ENCODE measurements around the gene KIF25.

- TF ChIP-seq CTCF (conservative IDR thresholded peaks at IDR 0.05; ENCODE audit: low read length) (no peak), EZH2phosphoT487 (IDR thresholded peaks at IDR 0.05; ENCODE audit: borderline replicate concordance) (no peak)
Measured at GRCh38 chr6:168039849-168040248, 42.4 kb downstream of the KIF25 start.

All from Loucy (cell line).